ENCODE measurements around the gene KLK15.

GRCh38 chr19:50876456-50876855 is 43.1 kb upstream of the KLK15 start:
- no peak for TF ChIP-seq CTCF (IDR thresholded peaks at IDR 0.05)
- no peak for TF ChIP-seq ZFX (IDR thresholded peaks at IDR 0.05; ENCODE audit: borderline replicate concordance)

All from 22Rv1 (cell line).